ENCODE results near the gene SF3A1.

The SF3A1 gene

DNA sequence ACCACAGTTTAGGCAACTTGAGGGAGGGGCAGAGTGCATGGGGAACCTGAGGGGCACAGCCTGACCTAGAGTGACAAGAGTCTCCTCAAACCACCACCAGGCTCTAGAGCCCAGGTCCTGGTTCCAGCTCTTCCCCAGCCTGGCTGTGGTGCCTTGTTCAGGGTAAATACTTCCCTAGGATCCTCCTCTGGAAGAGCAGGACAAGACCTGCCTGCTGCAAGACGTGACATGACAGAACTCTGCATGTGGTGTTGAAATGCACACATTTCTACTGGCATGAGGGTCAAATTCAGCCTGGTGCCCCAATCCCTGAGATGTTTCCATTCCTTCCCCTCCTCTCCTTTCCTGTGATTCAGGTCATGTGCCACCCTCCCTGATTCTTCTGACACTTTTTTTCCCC is 43.5 kb upstream of the SF3A1 start:
- in situ Hi-C loops (cut with MboI; ENCODE audit: low sequenced_read_pairs, unreplicated experiment), result no loop called here
- TF ChIP-seq, protein P1, sequence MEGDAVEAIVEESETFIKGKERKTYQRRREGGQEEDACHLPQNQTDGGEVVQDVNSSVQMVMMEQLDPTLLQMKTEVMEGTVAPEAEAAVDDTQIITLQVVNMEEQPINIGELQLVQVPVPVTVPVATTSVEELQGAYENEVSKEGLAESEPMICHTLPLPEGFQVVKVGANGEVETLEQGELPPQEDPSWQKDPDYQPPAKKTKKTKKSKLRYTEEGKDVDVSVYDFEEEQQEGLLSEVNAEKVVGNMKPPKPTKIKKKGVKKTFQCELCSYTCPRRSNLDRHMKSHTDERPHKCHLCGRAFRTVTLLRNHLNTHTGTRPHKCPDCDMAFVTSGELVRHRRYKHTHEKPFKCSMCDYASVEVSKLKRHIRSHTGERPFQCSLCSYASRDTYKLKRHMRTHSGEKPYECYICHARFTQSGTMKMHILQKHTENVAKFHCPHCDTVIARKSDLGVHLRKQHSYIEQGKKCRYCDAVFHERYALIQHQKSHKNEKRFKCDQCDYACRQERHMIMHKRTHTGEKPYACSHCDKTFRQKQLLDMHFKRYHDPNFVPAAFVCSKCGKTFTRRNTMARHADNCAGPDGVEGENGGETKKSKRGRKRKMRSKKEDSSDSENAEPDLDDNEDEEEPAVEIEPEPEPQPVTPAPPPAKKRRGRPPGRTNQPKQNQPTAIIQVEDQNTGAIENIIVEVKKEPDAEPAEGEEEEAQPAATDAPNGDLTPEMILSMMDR (IDR thresholded peaks at IDR 0.05; ENCODE audit: borderline replicate concordance, control extremely low read depth, extremely low read depth, insufficient read depth, missing control alignments), result no peak
- peak; percentile 15 for DNase-seq (ENCODE audit: low spot score)

DNA sequence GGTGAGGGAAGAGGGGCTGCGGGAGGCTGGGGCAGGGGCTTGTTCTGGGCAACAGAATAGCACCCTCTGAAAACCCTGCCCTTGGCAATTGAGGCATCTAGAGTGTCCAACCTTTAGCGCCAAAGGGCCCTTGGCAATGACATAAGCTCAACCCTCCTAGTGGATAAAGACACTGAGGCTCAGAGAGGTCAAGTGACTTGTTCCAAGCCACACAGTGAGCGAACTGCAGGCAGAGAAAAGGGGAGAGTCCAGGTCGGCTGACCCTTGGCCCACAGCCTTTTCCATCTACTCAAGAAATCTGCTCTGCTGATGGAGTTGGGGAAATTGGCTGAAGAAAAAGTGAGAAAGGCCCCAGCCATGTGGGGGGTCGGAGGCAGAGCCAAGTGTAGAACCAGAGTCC is 43.0 kb upstream of the SF3A1 start:
- no peak for DNase-seq (ENCODE audit: low spot score)
- TF ChIP-seq, protein P1 (IDR thresholded peaks at IDR 0.05; ENCODE audit: borderline replicate concordance, control extremely low read depth, extremely low read depth, insufficient read depth, missing control alignments), result no peak
- in situ Hi-C loops (cut with MboI; ENCODE audit: low sequenced_read_pairs, unreplicated experiment), result loop anchor here (10.0 kb wide), 1 partner anchor 85 kb away; no protein-coding TSS in a partner anchor

DNA sequence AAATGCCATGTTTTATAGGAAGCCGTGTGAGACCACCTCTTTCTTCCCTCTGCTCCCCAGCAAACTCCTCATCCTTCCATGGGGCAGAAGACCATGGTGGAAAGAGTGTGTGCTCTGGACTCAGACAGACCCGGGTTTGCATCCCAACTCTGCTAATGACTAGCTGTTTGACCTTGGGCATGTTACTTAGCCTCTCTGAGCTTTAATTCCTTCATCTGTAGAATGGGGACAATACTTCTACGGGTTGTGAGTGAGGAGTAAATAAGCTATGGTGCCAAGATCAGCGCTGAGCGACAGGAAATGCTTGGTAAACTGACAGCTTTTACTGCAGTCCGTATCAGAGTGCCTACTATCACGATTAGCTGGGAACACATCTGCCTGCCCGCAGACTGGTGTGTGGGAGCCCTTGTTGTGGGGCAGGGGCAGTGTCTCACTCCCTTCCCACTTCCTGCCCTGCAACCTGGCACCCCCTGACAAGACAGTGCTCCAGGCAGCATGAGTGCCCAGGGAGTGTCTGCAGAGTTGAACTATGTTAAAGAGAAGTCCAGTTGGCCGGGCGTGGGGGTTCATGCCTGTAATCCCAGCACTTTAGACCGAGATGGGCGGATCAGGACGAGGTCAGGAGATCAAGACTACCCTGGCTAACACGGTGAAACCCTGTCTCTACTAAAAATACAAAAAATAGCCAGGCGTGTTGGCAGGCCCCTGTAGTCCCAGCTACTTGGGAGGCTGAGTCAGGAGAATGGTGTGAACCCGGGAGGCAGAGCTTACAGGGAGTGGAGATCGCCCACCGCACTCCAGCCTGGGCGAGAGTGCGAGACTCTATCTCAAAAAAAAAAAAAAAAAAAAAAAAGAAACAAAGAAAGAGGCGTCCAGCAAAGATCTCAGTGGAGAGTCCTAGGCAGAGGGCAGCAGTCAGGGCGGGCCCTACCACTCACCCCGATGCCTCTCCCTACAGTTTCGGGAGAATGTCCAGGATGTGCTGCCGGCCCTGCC is 42.3 kb upstream of the SF3A1 start:
- in situ Hi-C loops (cut with MboI; ENCODE audit: low sequenced_read_pairs, unreplicated experiment), result loop anchor here (10.0 kb wide), 1 partner anchor 86 kb away; no protein-coding TSS in a partner anchor
- peak; percentile 22 for DNase-seq (ENCODE audit: low spot score)
- TF ChIP-seq, protein P1 (IDR thresholded peaks at IDR 0.05; ENCODE audit: borderline replicate concordance, control extremely low read depth, extremely low read depth, insufficient read depth, missing control alignments), result no peak

DNA sequence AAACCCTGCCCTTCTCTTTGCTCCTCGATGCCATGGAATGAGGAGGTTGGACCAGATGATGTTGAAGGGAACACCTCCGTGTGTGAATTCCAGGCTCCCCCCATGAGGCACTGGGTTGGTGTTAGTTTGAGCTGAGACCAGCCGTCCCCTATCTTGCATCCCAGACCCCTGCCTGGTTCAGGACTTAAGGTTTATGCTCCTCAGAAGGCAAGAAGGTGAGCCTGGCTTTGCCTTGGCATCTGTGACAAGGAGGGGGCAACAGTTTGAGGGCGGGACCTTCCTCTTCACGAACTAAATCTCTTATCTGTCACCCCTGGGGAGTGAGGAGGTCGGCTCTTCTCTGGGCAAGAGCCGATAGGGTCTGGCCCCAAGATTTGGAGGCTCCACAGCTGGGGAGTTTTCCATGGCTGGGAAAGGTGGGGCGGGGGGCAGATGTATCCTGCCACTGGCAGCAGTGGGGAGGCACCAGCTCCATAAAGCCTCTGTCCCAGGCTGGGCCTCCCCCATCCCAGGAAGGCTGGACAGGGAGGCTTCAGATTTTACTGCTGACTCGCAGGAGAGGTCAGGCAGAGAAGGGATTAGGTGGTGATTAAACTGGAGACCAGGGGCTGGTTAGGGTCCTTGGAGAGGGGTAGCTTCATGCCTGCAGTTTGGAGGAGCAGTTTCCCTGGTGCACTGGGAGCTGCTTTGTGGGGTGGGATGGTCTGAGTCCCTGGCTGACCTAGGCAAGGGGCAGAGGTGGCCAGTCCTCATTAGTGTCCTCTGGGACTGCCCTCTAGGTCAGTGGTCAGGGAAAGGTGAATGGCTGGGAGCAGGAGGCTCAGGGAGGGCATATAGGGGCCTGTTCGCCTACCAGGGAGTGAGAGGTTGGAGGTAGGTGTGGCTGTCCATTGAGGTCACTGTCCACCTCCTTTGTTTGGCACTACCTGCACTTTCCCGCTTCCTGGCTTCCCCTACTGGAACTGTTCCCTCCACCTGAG is 41.3 kb upstream of the SF3A1 start:
- in situ Hi-C loops (cut with MboI; ENCODE audit: low sequenced_read_pairs, unreplicated experiment), result loop anchor here (10.0 kb wide), 1 partner anchor 87 kb away; no protein-coding TSS in a partner anchor
- TF ChIP-seq, protein P1 (IDR thresholded peaks at IDR 0.05; ENCODE audit: borderline replicate concordance, control extremely low read depth, extremely low read depth, insufficient read depth, missing control alignments), result no peak
- DNase-seq (ENCODE audit: low spot score), result peak; percentile 27

DNA sequence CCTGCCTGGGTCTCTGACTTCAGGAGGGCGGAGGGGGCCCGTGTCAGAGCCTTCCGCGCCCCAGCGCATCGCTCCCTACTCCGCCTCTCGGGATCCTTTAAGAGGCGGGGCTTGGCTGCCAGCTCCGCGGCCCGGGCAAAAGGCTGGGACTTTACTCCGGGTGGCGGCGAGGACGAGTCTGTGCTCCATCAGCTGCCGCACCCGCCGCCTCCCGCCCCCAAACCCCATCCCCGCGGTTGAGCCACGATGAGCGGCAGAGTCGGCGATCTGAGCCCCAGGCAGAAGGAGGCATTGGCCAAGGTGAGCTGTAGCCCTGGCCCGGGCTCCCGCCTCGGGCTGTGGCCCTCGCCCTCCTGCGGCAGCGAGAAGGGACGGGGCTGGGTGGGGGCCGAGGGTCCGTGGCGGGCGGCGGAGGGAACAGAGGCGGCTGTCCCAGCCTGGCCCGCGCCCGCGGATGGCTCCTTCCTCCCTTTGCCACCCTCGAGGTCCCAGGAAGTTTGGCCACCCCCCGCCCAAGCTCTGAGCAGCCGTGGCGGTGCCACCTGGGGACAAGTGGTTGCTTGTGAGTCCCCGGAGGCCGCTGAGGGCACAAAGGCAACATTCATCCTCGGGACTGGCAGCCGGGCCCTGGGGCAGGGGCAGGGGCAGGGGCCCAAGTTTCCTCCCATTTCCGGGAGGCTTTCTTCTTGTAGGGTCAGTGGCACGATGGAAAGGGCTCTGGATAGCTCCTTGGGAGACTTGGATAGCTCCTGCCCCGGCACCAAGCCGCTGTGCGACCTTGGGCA is 40.4 kb upstream of the SF3A1 start, which contains the start of gene SEC14L2:
Gene SEC14L2, plus strand, starts transcription at position 148 of the 785 bp plus-strand sequence. Its CDS starts 99 bp downstream, at position 247.
- TF ChIP-seq, protein P1 (IDR thresholded peaks at IDR 0.05; ENCODE audit: borderline replicate concordance, control extremely low read depth, extremely low read depth, insufficient read depth, missing control alignments), result no peak
- in situ Hi-C loops (cut with MboI; ENCODE audit: low sequenced_read_pairs, unreplicated experiment), result loop anchor here (10.0 kb wide), 1 partner anchor 88 kb away; no protein-coding TSS in a partner anchor
- peak; percentile 56 for DNase-seq (ENCODE audit: low spot score)

Measured in GM13976 (cell line).